NCI-H1436 (cell line): ENCODE measurements around the gene SGTA.
"Not testable (repeated sequence)": the region's sequence is repeated elsewhere in the genome, so short reads cannot be mapped to it uniquely, and the experiment has no call there.

Source experiments
- DNase-seq: peaks from one replicate; lab custom pipeline; 2025; lab: John Stamatoyannopoulos, UW

SGTA gene

DNA sequence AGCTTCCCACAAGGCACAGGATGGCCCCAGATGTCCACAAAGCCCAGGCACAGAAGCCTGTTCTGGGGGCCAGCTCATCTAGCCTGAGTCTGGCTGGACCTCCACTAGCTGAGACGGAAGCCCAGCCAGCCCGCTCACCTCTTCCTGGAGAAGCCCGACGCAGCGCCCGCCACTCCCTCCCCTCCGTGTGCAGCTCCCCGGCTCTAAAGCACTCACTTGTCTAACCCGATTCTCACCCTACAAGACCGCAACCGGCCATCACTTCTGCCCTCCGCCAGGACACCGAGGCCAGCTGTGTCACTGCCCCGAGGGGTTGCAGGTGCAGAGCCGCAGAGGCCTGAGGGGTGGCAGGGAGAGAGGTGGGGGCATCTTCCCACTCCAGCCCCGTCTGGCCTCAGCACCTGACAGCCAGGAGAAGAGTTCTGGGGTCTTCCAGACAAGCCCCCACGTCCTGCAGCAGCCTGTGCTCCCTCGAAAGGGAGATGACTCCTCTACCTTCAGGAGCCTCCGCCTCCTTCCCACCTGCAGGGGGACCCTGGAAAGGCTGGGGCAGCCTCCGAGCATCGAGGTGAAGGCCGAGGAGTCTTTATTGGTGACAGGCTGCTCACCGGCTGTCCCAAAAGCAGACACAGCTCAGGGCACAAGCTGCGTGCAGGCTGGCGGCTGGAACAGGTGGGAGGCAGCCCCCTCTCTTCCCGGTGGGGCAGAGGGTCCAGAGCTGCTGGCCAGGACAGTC, 56.0 kb downstream of the SGTA start:
- DNase-seq: no peak

DNA sequence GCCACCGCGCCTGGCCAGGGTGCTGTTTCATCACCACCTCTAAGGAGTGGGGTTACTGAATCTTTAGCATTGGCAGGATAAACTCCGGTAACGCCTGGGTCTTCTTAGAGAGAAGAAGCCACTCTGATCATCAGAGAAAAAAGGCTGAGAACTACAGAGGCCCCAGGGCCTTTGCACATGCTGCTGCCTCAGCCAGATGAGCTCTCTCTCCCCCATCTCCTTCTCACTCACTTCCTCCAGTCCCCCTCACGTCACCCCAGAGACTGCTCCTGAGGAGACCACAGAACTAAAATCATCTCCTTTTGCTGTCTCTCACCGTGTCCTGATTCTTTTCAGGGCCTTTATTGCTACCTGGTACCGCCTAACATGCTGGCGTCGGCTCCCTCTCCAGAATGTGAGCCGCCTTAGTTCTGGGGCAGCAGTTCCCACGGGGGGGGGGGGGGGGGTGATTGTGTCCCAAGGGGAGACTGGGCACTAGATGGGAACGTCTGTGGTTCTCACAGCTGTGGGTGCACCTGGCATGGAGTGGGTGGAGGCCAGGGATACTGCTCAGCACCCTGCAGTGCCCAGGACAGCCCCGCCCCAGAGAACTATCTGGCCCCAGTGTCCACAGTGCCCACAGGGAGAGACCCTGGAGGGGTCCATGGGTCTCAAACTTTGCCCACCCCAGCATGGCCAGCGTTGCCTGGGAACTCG, 56.8 kb downstream of the SGTA start:
- DNase-seq: no peak

DNA sequence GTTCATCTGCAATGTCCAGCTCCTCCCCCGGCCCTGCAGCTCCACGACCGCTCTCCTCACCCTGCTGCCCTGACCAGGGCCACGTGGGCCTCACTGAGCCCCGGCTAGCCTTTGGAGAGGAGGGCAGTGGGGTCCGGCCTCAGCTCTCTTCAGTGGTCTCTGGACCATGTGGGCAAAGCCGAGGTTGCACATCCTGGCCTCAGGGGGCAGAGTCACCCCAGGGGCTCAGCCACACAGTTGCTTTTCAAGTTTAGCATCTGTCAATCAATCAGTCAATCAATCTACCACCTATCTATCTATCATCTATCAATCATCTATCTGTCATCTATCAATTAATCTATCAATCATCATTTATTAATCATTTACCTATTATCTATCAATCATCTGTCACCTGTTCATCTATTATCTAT, 58.9 kb downstream of the SGTA start:
- no peak for DNase-seq

DNA sequence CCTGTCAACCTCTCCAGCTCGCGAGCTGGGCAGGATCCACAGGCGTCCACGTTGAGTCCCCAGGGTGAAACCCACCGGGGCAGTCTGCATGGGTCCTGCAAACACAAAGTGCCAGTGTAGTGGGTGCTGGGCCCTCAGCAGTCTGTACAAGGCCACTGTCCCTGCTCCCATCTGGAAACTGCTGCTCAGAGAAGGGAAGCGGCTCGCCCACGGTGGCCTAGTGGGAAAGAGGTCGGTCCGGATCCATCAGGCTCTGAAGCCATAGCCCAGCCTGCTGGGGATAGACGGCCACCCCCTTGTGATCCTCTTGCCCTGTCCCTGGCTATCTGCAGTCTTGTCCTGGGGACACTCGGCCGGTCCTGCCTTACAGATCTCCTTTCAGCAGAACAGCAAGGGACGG, 59.3 kb downstream of the SGTA start:
- DNase-seq: no peak

DNA sequence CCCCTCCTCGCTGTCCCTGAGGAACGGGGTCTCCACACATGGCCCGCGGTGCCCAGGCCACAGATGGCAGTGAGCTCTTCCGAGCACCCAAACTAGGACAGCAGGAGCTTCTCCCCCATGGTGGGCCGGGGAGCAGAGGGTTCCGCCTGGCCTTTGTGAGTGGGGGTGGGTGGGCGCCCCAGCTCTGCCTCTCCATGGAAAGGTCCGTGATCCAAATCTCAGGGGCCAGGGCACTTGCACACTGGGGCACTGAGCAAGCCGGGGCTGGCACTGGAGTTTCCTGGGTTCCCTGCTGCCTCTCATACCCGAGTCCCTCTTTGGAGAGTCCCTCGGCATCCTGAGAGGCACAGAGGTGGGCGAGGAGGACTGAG, 59.7 kb downstream of the SGTA start:
- no peak for DNase-seq

DNA sequence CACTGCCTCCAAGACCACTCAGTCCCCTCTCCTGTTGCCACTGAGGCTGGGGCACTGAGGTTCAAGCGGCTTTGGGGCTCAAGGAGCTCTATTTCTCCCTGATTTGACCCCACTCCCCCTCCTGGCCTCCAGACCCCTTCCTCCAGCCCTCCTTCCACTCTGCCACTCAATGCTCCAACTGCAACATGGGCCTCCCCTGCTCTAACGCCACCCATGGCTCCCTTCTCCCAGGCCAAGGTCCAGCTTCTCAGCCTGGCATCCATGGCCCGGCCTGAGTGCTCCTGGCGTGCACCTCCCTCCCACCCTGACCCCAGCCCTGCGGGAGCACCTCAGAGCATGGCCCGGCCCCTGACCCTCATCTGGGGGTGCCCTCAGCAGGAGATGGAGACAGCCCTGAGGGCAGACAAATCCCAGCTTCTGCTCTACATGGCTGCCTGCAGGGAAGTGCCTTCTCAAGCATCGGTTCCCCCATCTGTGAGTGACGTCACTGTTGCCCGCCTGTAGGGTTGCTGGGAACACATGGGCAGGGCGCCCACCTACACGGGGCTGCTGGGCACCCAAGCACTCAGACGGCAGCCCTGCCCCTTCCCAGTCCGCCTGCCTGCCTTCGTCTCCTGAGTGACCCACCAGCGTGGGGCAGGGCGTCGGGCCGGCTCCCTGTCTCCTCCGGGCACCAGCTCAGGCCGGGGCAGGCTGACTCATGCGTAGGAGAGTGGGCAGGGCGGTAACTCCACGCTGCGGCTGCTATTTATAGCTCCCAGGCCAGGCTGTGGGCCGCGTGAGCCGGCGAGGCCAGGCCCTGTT, 60.3 kb downstream of the SGTA start:
- DNase-seq: no peak

DNA sequence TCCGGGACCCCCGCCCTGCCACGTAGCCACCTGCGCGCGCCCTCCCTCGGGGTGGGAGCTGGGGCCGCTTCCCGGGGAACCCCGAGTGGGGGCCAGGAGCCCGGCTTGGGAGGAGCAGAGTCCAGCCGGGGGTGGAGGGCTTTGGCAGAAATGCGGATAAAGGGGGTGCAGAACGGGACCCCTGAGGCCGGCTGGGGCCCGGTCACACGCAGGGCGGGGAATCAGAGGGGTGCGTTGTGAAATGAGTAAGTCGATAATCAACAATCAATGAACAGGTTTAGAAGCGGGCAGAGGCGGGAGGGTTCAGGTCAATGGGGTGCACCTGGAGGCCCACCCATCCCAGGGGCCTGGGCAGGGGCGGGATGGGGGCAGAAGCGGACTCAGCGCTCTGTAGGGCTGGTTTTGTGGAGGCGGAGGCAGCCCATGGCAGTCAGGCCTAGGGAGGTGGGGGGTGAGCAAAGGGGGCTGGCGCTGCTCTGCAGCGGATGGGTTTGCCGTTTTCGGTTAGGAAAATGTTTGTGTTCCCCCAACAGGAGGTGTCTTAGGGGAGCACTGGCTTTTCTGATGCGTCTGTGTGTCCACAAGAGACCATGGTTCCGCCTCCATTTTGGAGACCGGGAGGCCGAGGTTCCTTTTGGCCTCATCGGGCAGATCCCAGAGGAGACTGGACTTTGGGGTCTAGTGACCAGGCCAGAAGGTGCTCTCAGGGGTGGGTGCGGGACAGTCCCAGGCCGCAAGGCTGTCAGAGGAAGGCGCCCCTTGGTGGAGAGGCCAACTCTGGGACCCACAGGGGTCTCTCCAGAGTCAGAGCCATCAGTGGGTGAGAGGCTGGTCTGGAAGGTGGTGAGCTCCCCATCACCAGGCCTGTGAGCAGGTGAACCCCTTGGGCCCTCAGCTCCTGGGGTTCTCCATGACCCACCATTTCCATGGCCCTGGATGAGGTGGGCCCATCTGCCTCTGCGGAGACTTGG, 61.2 kb downstream of the SGTA start:
- no peak for DNase-seq

DNA sequence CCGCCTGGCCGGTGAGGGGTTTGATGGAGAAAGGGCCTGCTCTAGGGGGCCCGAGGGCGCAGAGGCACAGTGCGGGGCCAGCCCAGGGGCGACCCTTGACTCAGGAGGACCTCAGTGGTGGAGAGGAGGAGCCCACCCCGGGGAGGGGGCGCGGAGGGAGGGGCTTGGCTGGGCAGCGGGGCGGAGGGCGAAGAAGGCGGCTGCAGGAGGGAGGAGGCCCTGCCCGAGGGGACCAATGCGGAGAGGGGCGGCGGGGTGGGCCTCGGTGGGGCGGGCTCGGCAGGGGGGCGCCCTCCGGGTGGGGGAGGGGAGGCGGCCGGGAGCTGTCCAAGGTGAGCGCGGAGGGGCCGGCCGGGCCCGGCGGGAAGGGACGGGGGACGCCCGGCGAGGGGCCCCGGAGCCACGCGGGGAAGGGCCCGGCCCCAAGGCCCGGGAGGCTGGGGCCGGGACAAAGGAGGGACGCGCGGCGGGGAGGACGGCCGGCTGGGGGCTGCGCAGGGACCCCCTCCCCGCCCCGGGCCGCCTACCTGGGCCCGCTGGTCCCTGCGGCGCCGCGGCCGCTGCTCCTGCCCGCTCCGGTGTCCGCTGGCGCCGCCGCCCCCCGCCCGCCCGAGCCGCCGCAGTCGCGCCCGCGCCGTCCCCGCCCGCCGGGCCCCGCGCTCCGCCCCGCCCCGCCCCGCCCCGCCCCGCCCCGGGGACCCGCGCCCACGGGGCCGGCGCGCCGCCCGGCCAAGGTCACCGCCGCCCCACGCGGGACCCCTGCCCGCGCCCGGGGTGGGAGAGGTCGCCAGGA, 62.1 kb downstream of the SGTA start, which contains the start of gene DIRAS1:
Gene DIRAS1 (minus strand): TSS at position 596 of the 793 bp plus-strand sequence. CDS start 3,566 bp downstream, outside the sequence.
- DNase-seq: no peak

DNA sequence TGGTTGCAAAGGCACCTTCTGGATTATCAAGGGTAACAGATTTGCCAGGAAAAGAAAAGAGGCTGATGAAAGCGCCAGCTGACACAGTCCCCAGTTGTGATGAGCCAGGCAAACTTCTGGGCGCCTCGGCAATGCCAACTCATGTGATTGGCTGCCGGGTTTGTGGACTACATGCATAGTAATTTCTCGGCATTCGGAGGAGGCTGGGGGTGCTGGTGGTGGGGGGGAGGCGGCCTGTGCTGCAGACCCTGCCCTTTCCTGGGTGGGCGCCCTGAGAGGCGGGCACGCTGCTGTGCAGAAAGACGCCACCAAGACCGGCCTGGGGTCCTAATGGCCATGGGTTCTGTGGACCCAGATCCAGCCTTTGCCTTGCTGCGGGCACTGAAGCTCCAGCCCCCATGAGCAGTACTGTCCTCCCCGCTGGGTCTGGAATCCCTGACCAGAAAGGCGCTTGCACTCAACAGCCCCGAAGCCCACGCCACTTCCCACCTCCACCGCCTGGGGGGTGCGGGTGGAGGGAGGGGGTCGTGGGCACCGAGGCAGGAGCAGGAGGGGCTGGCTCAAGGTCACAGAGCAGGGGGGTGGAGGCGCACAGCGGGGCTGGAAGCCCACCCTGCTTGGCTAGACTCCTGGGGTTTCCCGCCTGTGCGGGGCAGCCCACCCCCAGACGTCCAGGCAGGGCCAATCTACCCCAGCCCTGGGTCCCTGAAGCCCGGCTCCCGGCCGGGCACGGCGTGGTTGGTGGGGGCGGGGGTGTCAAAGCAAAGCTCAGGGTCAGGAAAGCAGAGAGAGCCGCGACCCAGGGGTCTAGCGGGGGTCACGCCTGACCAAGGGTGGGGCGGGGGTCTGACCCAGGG, 62.9 kb downstream of the SGTA start:
- DNase-seq: no peak

DNA sequence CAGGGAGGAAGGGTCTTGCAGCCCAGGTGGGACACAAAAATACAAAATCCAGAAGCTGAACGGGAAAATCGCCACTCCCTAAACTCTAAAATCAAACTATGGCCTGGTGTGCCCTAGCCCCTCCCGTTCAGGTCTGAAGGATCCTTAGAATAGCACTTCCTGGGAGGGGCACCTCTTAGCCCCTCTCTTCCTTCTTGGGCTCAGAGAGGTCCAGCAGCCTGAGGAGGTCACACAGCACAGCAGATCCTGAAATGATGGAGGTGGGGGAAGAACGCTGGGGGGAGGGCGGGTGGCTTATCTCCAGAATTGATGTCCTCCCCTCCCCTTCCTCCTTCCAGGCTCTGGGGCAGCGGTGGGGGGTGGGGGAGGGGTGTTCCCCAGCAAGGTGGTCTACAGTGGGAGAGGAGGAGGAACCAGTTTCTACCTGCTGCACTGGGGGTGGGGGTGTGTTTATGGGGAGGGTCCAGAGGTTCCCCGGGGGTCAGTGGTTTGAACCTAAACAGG, 63.8 kb downstream of the SGTA start:
- DNase-seq: no peak

DNA sequence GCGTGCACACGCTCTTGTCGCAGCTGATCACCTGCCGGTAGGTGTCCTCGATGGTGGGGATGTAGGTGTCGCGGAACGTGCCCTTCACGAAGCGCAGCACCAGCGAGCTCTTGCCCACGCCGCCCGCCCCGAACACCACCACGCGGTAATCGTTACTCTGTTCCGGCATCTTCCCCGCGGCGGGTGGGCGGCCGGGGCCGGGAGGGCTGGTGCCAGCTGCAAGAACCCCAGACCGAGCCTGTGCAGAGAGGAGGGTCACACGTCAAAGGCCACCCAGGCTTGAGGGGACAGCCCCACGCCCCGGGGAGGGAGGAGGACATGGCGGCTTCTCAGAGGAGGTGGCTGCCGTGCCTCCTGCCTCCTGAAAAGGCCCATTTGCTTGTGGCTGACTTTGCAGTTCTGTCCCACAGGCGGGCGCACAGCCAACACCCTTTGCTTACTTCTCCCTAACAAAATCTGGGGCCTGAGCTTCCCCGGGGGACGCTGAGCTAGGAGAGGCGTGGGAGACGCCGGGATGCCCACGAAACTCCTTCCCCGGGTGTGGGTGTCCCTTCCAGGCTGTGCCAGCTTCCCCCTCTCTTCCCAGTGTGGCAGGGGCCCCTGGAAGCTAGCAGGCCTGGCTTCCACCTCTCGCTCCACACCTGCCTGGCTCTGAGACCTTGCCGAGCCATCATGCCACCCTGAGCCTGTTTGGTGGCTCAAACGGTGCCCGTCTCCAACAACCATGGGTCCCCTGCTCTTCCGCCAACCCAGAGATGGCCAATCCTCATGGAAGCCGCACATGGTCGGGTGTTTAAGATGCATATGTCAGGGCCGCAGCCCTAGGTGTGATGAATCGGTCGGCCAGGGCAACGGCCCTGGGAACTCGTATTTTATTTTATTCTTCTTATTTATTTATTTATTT, 65.2 kb downstream of the SGTA start:
- no peak for DNase-seq

DNA sequence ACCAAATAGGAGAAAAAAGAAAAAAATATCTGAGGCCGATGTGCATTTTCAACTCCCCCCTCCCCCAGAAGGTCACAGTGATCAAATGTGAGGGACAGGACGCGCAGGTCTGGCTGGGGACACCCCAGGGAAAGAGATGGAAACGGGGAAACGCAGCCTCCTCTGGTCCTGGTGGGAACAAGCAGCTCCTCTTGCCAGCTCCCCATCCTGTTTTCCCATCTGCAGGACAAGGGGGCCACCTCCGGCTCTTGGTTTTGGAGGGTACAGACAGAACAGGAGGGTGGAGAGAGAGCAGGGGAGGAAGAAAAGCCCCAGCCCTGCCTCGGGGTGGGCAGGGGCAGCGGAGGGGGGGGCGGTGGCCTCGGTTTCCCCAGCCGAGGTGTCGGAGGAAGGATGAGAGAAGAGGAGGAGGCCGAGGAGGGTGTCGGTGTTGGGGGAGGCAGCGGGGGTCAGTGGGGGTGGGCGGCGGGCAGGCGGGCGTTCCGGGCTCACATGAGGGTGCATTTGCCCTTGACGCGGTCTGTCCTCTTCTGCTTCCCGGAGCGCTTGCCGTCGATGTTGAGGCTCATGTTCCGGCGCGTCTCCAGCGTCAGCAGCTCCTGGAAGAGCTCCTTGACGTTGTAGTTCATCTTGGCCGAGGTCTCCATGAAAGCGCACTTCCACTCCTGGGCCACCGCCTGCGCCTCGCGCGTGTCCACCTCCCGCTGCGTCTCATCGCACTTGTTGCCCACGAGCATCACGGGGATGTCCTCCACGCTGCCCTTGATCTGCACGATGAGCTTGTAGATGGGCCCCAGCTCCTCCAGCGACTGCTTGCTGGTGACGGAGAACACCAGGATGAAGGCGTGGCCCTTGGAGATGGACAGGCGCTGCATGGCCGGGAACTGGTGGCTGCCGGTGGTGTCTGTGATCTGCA, 66.1 kb downstream of the SGTA start:
- DNase-seq: no peak

DNA sequence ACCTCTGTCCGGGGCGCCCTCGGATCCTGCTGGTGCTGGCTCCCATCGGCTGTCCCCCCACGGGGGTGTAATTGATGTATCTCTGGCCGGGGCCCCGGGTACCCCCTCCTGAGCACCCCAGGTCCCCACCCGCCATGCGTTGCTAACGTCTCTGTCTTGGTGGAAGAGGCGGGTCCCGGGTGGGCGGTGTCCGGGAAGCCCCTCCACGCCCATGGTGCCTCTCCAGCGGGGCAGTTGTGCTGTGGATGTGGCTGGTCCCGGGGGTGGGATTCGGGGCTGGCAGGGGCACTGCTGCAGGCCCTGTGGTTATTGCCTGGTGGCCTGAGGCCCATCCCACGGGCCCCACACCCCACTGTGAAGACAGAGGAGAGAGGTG, 66.8 kb downstream of the SGTA start:
- no peak for DNase-seq

DNA sequence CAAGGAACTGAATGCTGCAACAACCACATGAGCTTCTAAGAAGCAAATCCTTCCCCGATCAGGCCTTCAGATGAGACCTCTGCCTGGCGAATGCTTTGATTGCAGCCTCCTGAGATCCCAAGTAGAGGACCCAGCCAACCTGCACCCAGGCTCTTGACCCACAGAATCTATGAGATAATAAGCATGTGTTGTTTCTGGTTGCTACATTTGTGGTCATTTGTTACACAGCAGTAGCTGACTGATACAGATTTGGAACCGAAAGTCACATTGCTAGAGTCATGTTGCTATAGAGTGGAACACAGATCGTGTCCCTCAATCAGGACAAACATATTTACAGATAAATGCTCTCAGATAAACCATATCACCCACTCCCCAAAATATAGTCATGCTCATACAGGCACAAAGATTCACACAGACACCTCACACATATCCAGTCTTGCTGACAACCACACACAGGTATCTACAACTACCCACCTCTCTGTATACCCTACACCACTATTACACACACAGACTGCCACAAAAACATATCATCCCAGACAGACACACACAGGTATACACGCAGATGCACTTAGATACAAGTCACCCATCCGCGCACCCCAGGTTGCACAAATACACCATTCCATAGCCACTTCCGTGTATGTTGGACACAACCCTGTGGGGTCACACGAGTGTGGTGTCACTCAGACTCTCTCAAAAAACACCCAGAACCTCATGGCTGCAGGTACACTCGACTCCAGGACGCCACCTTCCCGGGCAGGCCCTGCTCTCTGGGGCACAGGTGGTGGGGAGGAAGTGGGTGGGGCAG, 67.4 kb downstream of the SGTA start:
- DNase-seq: no peak

DNA sequence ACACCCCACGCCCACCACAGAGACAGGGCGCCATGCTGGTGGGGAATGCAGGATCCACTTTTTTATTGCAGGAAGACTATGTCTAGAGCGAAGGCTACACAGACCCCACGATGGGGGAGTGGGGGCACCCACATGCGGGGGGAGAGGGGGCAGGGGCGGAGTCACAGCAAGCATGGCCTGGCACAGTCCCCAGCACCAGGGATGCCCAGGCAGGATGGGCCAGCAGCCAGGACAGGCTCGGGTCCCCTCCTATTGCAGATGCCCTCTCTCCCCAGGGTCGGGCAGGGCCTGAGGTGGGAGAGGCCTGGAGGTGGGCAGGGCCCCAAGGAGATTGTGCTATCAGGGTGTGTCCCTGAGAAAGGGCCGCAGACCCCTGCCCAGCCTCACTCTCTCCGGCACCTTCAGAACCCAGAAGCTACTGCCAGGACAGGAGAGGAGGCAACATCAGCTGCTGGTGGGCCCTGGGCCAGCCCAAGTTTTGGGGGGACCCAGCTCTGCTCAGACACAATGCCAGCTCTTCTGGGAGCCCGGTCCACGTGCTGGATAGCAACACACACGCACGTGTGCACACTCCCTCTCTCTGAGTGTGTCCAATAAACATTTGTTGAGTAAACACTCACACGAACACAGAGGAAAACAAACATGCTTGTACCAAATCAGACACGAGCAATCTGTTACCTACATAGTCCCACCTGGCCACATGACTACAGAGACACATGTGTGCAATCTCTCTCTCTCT, 68.4 kb downstream of the SGTA start:
- DNase-seq: no peak

DNA sequence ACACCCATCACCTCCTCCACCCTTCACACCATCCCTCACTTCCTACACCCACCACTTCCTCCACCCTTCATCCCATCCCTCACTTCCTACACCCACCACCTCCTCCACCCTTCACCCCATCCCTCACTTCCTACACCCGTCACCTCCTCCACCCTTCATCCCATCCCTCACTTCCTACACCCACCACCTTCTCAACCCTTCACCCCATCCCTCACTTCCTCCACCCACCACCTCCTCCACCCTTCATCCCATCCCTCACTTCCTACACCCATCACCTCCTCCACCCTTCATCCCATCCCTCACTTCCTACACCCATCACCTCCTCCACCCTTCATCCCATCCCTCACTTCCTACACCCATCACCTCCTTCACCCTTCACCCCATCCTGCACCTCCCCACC, 69.0 kb downstream of the SGTA start:
- DNase-seq: not testable (repeated sequence)
